A549 treated with dexamethasone at 1 μM for 4 hours (cell line): ENCODE data around the gene CREB1. TPM values are rescaled to one million over a fixed set of nuclear protein-coding genes. Genes with fewer than 3 reads are reported as not detected.

ENCODE experiments used
- total RNA-seq: library from RNA; stranded (reverse); fragments of 200-300 nt; extraction: Qiagen RNA extraction; gene quantifications from 5 replicates; pipeline ENCODE4 v1.2.3, GENCODE V29; 2022

CREB1 gene
- 15.2 to 28.6 TPM (median 27.7 TPM) in 5 replicates for total RNA-seq

DNA sequence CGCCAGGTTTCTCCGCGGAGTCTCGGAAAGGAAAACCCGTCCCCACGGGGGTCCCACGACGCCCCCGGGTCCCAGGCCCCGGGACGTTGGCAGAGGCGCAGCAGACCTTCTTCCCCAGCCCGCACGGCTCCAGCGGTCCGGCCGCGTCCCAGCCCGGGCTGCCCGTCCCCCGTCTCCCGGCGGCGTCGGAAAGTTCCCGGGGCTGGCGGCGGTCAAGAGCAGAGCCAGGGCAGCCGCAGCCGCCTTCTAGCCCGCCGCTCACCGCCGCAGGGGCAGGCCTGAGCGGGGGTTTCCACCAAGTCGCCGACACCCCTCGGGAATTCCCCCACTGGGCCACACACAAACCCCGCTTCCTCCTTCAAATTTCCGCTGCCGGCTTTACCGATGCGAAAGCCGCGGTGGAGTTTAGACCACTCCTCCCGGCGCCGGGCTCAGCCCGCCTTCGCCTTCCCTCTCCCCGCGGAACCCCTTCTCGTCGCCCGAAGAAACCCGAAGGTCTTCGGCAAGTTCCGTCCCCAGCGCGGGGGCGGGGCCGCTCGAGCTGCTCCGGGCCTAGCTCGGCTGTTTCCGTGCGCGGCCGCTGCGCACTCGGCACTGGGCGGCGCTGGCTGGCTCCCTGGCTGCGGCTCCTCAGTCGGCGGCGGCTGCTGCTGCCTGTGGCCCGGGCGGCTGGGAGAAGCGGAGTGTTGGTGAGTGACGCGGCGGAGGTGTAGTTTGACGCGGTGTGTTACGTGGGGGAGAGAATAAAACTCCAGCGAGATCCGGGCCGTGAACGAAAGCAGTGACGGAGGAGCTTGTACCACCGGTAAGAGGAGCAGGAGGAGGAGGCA, at the start of gene CREB1:
Gene CREB1 (plus strand): TSS at position 633 of the 830 bp plus-strand sequence. CDS start 25,674 bp downstream, outside the sequence.

DNA sequence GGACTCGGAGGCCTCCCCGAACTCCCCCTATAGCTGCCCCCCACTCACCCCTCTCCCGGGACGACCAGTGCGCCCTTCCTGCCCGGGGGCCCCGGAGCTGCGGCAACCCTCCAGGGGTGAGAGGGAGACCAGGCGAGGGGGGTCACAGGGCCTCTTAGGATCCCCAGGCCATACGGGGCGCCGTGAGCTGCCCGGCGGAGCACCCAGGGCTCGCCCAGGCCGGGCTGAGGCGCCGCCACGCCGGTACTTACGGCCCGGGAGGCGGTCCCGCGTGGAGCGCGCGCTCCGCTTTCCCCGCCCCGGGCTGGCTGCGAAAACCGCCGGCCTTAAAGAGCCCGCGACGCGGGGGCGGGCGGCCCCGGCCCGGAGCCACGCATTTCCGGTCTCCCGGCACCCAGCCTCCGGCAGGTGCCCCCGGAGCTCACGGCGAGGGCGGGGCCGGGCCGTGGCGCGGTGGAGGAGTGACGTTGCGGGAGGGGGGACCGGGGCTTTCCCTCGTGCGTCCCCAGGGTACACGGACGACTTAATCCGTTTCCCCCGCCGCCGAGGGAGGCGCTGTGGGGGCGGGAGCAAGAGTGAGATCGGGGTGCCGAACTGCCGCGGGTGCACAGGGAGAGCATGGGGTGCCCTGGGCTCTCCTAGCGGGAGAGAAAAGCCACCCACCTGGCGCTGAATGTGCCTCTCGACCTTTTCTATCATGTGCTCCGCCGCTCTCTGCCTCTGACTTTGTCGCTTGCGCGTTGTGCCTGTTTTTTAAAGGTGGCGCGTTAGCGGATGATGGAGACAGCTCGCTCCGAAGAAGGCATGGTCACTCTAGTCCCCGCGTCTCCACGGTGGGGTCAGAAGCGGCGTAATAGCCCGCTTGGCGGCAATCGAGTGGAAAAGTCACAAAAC, 95.5 kb downstream of the CREB1 start, which contains the start of gene METTL21A:
Gene METTL21A (minus strand): TSS at position 381 of the 894 bp plus-strand sequence. CDS start 1,019 bp downstream, outside the sequence.

Other genes with a start within 250 kb of the CREB1 start
- 21.6 to 24.5 TPM (median 23.5 TPM) in 5 replicates for gene METTL21A, start 95.4 kb downstream of the CREB1 start, total RNA-seq
- gene CCNYL1, start 181.7 kb downstream of the CREB1 start, total RNA-seq: 19.1 to 21.5 TPM (median 20.3 TPM) in 5 replicates
- gene FZD5, start 239.9 kb downstream of the CREB1 start, total RNA-seq: 2.8 to 4.2 TPM (median 3.6 TPM) in 5 replicates